HG03060 (cell line): ENCODE measurements around the gene BABAM2.
"Not testable (repeated sequence)": the region's sequence is repeated elsewhere in the genome, so short reads cannot be mapped to it uniquely, and the experiment has no call there.

Source experiments
- ATAC-seq: cut with Tn5 transposase; IDR thresholded peaks from one replicate; pipeline ENCODE4 v1.9.1; 2021; ENCODE audit warnings: low read depth, moderate number of reproducible peaks; ENCODE audit not compliant: unreplicated experiment

BABAM2 gene

DNA sequence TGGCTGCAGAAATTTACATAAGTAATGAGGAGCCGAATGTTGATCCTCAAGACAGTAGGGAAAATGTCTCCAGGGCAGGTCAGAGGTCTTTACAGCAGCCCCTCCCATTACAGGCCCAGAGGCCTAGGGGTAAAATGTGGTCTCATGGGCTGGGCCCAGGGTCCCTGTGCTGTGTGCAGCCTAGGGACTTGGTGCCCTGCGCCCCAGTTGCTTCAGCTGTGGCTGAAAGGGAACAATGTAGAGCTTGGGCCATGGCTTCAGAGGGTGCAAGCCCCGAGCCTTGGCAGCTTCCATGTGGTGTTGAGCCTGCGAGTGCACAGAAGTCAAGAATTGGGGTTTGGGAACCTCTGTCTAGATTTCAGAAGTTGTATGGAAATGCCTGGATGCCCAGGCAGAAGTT is 77.5 kb downstream of the BABAM2 start:
- not testable (repeated sequence) for ATAC-seq

DNA sequence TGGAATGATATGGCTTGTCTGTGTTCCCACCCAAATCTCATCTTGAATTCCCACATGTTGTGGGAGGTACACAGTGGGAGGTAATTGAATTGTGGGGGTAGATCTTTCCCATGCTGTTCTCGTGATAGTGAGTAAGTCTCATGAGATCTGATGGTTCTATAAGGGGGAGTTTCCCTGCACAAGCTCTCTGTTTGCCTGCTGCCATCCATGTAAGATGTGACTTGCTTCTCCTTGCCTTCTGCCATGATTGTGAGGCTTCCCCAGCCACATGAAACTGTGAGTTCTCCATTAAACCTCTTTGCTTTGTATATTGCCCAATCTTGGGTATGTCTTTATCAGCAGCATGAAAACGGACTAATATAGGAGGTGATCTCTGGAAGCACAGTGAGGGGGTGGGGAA is 78.4 kb downstream of the BABAM2 start:
- ATAC-seq: not testable (repeated sequence)

DNA sequence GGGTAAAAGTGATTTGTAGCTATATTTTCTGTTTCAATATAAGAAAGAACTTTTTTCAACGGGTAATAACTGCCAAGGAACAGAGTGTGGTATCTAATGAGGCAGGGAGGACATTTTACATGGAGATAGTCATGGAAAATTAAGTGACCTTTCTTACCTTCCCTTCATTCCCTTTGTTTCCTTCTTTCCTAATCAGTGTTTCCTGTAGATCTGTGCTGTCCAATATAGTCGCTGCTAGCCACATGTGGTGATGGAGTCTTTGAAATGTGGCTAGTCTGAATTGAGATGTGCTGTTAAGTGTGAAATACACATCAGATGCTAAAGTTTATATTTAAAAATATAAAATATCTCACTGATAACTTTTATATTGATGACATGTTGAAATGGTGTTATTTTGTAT is 81.8 kb downstream of the BABAM2 start:
- no peak for ATAC-seq

DNA sequence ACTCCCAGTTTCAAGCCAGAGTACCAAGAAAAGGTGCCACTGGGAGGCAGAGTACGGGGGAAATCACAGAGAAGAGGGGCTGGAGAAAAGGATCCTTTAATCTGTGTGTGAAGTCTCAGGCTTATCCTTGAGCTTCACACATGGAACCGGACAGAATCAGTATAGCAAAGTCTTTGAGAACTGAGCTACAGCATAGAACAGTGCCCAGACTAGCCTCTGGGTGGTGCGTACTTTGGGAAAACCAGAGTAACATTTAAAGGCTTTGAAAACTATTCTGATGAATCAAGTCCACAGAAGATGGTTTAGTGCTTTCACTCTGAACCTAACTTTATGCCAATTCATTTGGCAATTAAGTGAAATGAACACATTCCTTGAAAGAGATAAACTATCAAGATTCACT is 83.1 kb downstream of the BABAM2 start:
- ATAC-seq: no peak

DNA sequence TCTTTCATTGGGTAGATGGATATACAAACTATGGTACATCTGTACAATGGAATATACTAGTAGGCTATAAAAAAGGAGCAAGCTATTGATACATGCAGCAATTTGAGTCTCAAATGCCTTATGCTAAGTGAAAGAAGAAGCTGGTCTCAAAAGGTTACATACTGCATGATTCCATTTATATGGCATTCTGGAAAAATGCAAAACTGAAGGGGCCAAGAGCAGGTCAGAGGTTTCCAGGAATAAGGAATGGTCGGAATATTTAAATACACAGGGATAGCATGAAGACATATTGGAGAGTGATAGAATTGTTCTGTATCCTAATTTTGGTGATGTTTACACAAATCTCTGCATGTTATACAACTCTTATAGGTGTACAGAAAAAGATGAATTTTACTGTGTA is 85.8 kb downstream of the BABAM2 start:
- ATAC-seq: no peak

DNA sequence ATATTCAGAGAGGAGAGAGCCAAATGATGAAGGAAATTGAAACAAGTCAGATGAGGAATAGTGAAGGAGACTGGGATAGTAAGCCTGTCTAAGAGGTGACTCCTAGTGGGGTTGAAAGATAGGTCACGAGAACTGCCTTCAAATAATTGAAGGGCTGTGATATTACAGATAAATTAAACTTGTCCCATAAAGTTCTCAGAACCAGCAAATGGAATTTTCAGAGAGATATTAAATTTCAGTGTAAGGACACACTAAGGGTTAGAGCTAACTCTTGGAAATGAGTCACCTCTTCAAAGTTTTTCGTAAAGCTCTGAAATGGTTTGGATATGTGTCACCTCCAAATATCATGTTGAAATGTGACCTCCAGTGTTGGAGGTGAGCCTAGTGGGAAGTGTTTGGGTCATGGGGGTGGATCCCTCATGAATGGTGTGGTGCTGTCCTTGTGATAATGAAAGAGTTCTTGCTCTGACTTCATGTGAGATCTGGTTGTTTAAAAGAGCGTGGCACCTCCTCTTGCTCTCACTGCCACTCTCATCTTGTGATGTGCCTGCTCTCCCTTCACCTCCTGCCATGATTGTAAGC is 87.3 kb downstream of the BABAM2 start:
- no peak for ATAC-seq

DNA sequence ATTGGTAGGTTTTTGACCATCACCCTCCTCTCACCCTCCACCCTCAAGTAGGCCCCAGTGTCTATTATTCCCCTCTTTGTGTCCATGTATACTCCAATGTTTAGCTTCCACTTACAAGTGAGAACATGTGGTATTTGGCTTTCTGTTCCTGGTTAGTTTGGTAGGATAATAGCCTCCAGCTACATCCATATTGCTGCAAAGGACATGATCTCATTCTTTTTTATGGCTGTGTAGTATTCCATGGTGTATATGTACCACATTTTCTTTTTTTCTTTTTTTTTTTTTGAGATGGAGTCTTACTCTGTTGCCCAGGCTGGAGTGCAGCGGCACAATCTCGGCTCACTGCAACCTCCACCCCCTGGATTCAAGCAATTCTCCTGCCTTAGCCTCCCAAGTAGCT is 88.2 kb downstream of the BABAM2 start:
- ATAC-seq: not testable (repeated sequence)

DNA sequence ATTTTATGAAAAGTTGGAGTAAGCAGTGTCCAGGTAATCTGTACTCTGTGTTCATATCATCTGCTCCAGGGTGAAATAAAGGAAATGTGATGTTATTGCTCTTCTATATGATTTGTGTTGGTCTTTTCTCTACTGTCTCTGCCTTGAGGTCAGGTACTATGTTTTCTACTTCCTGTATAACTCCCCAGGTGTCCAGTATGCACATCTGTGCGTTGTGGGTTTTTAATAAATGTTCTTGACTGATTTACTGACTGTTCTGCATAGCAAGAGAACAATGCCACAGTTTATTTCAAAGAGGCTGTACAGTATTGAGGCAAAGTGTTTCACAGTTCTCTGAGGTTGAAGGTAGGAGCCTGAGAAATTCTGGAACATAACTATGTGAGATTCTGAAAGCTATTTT is 89.7 kb downstream of the BABAM2 start:
- no peak for ATAC-seq

DNA sequence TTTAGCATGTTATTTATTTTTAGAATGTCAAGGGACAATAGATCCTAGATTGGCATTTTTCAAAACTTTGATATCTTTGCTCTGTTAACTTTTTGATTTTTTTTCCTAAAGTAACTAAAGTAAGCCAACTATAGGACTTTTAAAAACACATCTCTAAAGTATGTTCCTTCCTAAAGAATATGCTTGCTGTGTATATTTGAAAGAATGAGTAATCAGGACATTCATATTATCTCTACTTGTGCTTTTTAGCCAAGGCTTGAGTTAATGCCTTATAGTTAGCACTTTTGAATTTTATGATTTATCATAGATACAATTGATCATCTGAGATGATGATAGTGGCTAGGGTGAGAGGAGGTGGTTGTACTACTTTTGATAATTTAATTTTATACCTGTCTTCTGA is 93.6 kb downstream of the BABAM2 start:
- ATAC-seq: no peak

DNA sequence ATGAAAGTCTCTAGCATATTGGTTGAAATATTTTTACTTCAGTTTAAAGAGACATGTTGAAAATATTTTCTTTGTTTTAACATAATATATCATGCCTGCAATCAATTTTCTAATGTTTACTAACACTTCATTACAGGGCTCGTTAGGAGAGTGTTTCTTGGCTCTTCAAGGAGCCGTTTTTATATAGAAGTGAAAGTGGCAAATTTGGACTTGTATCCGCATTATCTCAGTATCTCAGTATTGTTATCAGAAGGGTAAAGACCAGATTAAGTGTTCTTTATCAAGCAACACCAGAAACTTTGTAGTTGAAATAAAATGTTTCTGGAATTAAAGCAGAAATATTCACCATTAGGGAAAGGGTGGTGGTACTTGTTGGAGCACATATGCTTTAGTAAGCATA is 97.8 kb downstream of the BABAM2 start:
- ATAC-seq: no peak

DNA sequence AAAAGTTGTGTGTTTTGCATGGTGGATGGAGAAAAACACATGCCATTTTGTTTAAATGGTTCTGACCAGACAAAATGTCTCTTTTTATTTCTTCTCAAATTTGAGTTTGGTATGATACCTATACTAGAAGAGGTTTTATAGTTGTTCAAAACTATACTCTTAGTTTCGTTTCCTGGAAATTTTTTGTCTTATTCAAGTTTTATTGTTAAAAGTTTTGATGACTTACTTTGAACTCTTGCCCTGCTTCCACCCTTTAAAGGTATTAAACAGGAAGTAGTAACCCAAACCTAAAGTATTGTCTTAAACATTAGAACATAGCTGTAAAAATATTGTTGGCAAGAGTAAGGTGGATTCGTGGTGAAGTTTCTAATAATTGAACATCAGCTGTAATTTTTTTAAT is 98.2 kb downstream of the BABAM2 start:
- ATAC-seq: no peak

DNA sequence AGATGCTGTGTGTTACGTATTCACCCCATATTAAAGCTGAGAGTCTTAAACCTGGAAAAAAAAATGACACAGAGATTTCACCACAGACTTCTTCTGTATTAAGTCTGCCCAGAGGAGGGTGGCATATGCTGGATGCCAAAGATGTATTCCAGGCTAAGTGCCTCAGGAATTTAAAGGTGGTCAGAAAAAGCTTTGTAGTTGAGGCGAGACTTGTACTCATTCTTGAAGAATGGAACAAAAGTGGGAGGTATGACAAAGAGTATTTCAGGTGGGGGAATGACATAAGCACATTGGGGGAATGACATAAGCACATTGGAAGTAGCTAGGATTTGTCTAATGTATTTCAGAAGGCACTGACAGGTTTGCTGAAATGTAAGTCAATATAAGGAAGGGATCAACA is 98.6 kb downstream of the BABAM2 start:
- no peak for ATAC-seq

DNA sequence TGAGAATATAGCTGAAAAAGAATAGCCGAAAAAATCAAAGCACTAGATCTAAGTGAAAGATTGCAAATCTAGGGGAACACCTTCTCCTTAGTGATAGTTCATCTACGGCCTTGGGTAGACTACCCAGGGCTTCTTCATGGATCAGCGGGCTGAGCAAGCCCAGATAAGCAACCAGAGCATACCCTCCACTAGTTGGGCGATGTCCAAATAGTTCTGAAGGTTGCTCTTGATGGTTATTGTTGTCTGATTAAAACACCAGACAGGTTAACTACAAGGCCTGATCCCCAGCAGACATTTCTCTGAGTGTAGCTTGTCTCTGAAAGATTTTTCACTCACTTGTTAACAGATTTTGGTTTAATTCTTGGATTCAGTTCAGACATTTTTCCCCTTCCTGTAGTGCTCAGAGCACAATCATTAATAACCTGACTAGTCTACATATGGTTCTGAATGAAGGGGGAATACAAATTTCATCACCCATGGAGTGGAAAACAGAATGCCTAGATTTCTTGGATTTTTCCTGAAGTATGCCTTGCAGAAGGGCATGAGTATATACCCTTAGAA is 99.6 kb downstream of the BABAM2 start:
- ATAC-seq: no peak

DNA sequence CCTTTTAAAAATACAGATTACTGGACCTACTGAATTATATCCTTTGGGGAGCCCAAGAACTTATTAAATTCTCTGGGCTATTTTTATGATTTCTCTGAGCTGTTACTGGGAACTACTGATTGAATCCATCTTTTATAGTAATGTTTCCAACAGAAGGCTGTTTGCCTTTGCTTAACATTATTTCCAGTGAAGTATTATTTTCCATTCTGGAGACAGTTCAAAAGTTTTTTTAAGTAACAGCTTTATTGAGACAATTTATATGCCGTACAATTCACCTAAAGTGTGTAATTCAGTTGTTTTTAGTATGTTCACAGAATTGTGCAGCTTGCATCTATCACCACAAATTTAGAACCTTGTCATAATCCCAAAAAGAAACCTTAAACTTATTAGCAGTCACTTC is 100.6 kb downstream of the BABAM2 start:
- no peak for ATAC-seq

DNA sequence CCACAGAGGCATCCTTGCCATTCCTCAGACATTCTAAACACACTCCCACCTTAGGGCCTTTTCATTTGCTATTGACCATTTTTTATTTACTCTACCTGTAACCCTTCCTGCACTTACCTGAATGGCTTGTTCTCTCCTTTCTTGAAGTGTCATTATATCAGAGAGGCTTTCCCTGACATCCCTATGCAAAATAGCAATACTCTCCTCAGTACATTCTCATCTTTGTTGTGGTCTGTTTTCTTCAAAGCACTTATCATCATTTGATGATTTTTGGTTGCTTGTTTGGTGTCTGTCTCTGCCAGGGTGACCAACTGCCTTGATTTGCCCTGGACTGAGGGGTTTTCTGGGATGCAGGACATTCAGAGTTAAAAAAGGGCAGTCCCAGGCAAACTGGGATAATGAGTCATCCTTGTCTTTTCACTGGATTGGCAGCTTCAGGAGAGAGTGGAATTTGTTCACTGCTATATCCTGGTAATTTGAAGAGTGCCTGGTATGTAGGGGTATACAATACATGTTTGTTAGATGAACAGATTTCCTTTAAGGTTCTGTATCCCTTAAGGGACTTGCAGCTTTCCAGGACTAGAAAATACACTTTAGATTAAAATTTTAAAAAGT is 102.4 kb downstream of the BABAM2 start:
- no peak for ATAC-seq

DNA sequence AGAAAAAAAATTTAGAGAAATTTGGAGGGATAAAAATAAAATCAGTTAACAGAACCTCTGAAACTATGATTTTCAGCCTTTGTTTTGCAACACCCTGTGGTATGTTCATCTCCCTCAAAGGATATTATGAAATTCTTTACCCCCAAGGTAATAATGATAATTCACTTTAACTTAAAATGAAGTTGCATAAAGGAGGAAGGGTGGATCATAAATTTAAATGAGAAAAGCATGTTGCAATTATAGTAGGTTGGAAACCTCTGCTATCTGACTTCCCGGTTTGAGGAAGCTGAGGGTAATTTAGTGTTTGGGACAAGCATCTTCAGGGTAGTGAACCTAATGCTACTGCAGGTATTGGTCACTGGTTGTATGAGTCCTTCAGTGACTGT is 102.9 kb downstream of the BABAM2 start:
- no peak for ATAC-seq

DNA sequence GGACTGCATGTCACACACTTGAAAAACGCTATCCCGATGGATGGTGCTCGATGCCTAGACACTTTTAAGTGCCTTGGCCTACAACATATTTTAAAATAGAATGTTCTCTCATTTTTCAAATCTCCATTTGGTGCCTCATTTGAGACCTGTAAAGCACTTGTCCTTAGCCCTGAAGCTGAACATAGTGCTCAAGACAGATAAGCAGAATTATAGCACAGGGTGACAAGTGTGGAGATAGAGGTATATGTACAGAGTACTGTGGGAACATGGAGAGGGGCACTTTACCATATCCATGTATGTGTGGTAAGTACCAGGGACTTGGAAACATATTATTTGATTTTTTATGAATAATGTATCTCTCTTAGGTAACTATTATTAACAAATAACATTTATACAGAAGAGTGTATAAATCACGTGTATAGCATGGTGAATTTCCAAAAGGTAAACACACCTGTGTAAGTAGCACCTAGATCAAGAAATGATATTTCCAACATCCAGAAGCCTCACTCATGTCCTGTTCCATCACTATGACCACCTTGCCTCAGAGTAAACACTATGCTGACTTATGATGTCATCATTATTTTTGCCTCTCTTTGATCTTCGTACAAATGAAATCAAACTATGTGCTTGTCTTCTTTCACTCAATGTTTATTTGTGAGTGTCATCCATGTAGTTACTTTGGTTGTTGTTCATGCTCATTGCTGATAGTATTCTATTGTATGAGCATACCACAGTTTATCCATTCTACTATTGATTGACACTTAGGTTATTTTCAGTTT is 103.6 kb downstream of the BABAM2 start:
- no peak for ATAC-seq

DNA sequence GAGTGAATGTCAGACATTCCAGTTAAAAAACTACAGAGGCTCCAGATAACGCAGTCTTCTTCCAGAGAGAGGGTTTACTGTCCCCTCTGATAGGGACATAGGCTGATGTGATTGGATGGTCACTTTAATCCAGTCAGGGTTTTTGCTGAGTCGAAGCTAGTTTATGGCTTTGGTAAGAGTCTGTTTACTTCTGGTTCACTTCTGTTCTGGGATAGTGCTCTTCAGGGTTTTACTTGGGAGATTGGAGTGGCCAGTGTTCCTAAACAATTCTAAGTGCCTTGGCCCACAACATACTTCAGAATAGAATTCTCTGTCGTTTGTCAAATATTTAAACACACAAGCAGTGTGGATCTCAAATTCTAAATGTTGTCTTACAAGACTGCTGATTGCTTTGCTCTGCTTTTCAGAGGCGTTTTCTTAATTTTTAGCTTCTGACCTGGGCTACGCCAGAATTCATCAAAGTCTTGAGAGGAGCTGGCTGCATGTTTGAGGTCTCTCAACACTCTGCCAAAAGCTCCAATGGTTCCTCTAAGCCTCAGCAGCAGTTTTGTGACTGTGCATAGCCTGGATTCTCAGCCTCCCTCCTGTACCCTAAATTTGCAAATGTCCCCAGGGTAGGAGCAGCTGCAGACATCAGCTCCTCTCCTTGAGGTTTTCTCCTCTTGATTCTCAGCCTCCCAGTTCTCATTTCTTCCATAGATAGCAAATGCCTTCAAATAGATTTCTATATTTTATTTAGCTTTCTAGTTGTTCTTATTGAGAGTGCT is 105.8 kb downstream of the BABAM2 start:
- no peak for ATAC-seq

DNA sequence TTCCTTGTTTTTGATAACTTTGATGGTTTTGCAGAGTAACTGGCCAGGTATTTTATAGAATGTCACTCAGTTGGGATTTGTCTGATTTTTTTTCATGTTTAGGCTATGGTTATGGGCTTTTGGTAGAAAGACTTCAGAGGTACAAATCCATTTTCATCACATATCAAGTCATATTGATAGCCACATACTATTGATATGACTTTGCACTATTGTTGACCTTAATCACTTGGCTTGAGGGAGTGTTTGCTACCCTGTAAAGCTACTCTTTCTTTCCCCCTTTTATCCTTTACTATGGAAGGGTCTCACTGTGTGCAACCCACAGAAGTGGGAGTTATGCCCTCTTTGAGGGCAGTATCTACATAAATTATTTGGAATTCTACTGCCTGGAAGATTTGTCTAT is 109.8 kb downstream of the BABAM2 start:
- ATAC-seq: no peak

DNA sequence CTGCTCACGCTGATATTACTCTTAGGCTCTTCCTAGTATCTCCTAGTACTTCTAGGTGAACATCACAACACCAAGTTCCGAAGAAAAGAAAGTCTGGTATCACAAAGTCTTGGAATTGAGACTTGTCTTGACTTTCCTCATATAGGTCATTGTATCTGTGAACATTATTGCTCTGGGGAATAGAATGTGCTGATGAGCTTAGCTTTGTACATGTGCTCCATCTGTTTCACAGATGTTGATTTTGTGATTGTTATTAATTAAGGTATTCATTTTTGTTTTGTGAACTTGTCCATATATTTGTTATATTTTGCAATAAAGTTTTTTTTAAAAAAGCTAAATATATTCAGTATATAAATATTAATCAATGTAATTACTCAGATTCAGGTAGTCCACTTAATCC is 111.7 kb downstream of the BABAM2 start:
- no peak for ATAC-seq

DNA sequence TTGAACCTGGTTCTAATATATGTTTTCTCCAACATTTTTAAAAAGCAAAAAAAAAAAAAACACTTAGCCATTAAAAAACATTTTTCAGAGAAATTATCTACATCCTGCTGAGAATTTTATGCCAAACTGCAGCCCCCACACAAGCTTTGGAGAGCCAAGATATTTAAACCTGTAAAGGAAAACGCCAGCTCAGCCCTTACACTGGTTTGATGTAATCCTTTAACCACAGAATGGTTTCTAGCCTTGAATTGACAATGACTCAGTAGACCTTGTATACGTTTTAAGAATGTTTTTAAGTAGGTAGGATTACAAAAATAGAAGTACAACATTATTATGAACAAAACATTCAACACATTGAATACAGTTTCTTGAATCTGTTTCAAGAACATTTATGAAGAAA is 113.6 kb downstream of the BABAM2 start:
- ATAC-seq: no peak
